Activated naive CD4-positive, alpha-beta T cell treated with anti-CD3 and anti-CD28 coated beads for 36 hours (primary cell): ENCODE results near the gene CDK15. TPM values are rescaled to one million over a fixed set of nuclear protein-coding genes. Genes with fewer than 3 reads are reported as not detected.

Experiments used
- CTCF ChIA-PET: fragments of 350-600 bp; sonication (Branson Sonifier 250); formaldehyde crosslinking; loops from one replicate; lab custom pipeline; 2021; ENCODE audit warnings: antibody characterized with exemption; lab: Charles Lee
- DNase-seq: peaks from one replicate; pipeline ENCODE4 v3.0.0-alpha.2; 2020
- H3K27ac Mint-ChIP-seq: one replicate; pipeline ENCODE4 v1.8.0; 2021; ENCODE audit warnings: mild to moderate bottlenecking, mixed read lengths
- H3K27me3 Mint-ChIP-seq: one replicate; pipeline ENCODE4 v1.8.0; 2021; ENCODE audit warnings: low read depth, mixed read lengths
- H3K36me3 Mint-ChIP-seq: one replicate; pipeline ENCODE4 v1.8.0; 2021; ENCODE audit warnings: low read depth, mixed read lengths
- H3K4me1 Mint-ChIP-seq: one replicate; pipeline ENCODE4 v1.8.0; 2021; ENCODE audit warnings: low read depth, mixed read lengths
- H3K4me3 Mint-ChIP-seq: one replicate; pipeline ENCODE4 v1.8.0; 2021; ENCODE audit warnings: mild to moderate bottlenecking, moderate library complexity, mixed read lengths
- H3K9me3 Mint-ChIP-seq: one replicate; pipeline ENCODE4 v1.8.0; 2021; ENCODE audit warnings: mixed read lengths
- intact Hi-C: fragments of 100-400 bp; cut with micrococcal nuclease; formaldehyde crosslinking; loops from one replicate; pipeline ENCODE4 v1.15.1; 2023
- total RNA-seq, 2 experiments: library from RNA; stranded (reverse); gene quantifications; one replicate each; pipeline ENCODE4 v1.2.3, GENCODE V29; 2021

The CDK15 gene
- total RNA-seq, 2 experiments from 2014 or later: not detected

DNA sequence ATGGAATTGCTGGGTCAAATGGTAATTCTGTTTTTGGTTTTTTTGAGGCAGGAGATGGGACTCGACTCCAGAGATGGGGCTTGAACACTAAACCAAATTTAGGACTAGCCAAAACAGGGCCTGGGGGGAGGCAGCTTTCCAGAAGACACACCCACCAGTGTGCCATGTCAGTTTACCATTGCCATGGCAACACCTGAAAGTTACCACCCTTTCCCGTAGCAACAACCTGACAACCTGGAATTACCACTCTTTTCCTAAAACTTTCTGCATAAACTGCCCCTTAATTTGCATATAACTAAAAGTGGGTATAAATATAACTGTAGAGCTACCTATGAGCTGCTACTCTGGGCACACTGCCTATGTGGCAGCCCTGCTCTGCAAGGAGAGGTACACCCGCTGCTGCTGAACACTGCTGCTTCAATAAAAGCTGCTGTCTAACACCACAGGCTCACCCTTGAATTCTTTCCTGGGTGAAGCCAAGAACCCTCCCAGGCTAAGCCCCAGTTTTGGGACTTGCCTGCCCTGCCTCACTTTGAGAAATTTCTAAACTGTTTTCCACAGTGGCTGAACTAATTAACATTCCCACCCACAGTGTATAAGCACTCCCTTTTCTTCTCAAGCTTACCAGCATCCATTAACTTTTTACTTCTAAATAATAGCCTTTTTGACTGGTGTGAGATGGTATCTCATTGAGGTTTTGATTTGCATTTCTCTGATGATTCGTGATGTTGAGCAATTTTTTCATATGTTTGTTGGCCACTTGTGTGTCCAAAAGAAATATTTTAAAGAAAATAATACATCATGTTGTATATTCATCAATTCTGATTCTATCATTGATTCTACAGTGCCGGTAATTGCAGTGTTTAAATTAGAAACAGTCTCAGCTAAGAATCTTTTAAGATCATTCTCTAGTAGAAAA is 10.6 kb downstream of the CDK15 start:
- Mint-ChIP-seq H3K4me3 (no peak overlapping the region), H3K27me3 (peaks cover 3% of the 10 kb centered on the region), H3K9me3 (no peaks in the 10 kb centered on the region), H3K36me3 (no peaks in the 10 kb centered on the region), H3K4me1 (no peaks in the 10 kb centered on the region), H3K27ac (no peak overlapping the region)
- intact Hi-C loops: no loop called here
- CTCF ChIA-PET: interaction anchor here (0.6 kb wide), 1 partner anchor 356 kb away, joined by 3 read pairs; no protein-coding TSS in a partner anchor
- no peak for DNase-seq

GRCh38 chr2:201820383-201821007 is 14.2 kb downstream of the CDK15 start:
- Mint-ChIP-seq H3K4me1 (no peaks in the 10 kb centered on the region), H3K9me3 (no peaks in the 10 kb centered on the region), H3K27me3 (no peaks in the 10 kb centered on the region), H3K27ac (no peak overlapping the region), H3K36me3 (no peaks in the 10 kb centered on the region), H3K4me3 (no peak overlapping the region)
- CTCF ChIA-PET: no interaction called here
- no peak for DNase-seq
- intact Hi-C loops: no loop called here

DNA sequence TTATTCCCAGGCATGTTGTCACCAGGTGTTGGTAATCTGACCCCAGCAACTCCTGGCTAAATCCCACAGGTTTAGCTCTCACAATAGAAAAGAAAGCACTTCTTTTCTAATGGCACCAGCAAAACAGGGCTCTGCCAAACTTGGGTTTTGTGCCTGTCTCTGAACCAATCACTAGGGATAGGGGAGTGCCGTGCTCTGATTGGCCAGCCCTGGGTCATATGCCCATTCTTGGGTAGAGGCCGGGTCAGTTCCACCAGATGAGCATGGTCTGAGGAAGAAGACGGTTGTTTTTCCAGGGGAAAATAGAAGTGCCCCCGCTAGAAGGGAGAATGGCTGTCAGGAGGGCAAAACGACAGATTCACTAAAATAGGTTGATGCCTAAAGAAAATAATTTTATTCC is 14.7 kb downstream of the CDK15 start:
- Mint-ChIP-seq H3K4me3 (no peak overlapping the region), H3K27me3 (no peaks in the 10 kb centered on the region), H3K36me3 (no peaks in the 10 kb centered on the region), H3K9me3 (no peaks in the 10 kb centered on the region), H3K4me1 (no peaks in the 10 kb centered on the region), H3K27ac (no peak overlapping the region)
- CTCF ChIA-PET: interaction anchor here (0.6 kb wide), 1 partner anchor 12 kb away, joined by 3 read pairs; no protein-coding TSS in a partner anchor
- DNase-seq: no peak
- intact Hi-C loops: no loop called here

DNA sequence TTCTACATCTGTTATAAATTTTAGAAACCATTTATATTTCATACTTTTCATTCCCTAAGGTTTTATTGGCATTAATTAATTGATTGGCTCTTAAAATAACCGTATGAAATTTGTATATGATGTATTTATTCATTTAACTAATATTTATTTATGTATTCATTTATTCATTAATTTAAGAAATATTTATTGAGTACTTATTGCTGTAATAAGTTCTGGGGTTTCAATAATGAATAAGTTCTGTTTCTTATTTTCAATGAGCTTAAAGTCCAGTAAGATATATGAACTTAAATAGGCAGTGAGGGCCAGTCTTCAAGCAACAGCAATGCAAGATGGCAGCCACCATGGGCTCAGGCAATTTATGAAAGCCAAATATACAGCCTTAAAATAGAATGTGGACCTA is 17.9 kb downstream of the CDK15 start:
- Mint-ChIP-seq H3K27me3 (no peaks in the 10 kb centered on the region), H3K4me1 (no peaks in the 10 kb centered on the region), H3K9me3 (no peaks in the 10 kb centered on the region), H3K36me3 (no peaks in the 10 kb centered on the region), H3K27ac (no peak overlapping the region), H3K4me3 (no peak overlapping the region)
- no peak for DNase-seq
- CTCF ChIA-PET: no interaction called here
- intact Hi-C loops: no loop called here

DNA sequence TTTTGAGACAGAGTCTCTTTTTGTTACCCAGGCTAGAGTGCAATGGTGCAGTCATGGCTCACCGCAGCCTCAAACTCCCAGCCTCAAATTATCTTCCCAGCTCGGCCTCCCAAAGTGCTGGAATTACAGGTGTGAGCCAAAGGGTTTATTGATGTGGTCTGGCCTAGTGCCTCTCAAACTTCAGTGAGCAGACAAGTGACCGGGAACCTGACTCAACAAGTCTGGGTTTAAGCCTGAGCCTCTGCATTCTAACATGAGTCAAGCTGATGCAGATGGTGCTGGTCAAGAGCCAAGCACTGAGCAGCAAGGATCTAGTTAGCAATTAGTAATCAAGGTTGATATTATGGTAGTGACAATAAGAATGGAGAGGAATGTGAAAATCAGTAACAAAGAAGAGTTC is 21.3 kb downstream of the CDK15 start:
- Mint-ChIP-seq H3K27me3 (no peaks in the 10 kb centered on the region), H3K27ac (no peak overlapping the region), H3K36me3 (no peaks in the 10 kb centered on the region), H3K9me3 (no peaks in the 10 kb centered on the region), H3K4me3 (no peak overlapping the region), H3K4me1 (no peaks in the 10 kb centered on the region)
- CTCF ChIA-PET: no interaction called here
- intact Hi-C loops: no loop called here
- no peak for DNase-seq

- Mint-ChIP-seq H3K9me3 (no peaks in the 10 kb centered on the region), H3K27ac (no peak overlapping the region), H3K36me3 (no peaks in the 10 kb centered on the region), H3K27me3 (no peaks in the 10 kb centered on the region), H3K4me1 (no peaks in the 10 kb centered on the region), H3K4me3 (no peak overlapping the region)
- CTCF ChIA-PET: no interaction called here
- intact Hi-C loops: no loop called here
- DNase-seq: no peak
Measured at GRCh38 chr2:201828220-201828619, 21.9 kb downstream of the CDK15 start.

DNA sequence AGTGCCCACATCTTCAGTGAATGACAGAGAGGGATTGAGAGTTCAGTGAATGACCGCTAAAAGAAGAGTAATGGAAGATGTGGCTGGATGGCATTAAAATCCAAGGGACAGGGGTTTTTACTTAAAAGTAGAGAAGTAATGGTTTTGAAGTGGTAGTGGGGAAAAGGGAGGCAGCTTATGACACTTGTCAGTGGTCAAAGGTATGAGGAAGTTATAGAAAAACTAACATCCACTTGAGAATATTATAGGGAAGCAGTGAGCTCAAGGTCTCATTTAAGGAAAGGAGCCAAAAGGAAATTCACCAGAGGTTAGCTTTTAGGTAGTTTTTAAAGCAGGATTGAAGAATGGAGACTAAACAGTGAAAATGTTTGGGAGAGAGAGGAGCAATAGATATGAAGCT is 24.3 kb downstream of the CDK15 start:
- Mint-ChIP-seq H3K27ac (no peak overlapping the region), H3K9me3 (no peaks in the 10 kb centered on the region), H3K4me1 (no peaks in the 10 kb centered on the region), H3K36me3 (no peaks in the 10 kb centered on the region), H3K4me3 (no peak overlapping the region), H3K27me3 (no peaks in the 10 kb centered on the region)
- intact Hi-C loops: no loop called here
- DNase-seq: no peak
- CTCF ChIA-PET: interaction anchor here (0.5 kb wide), 1 partner anchor 420 kb away, joined by 3 read pairs; no protein-coding TSS in a partner anchor

- no peak overlapping the region for H3K27ac Mint-ChIP-seq
- no peaks in the 10 kb centered on the region for H3K36me3 Mint-ChIP-seq
- H3K4me1 Mint-ChIP-seq: no peaks in the 10 kb centered on the region
- CTCF ChIA-PET: no interaction called here
- intact Hi-C loops: no loop called here
- no peaks in the 10 kb centered on the region for H3K27me3 Mint-ChIP-seq
- no peak overlapping the region for H3K4me3 Mint-ChIP-seq
- DNase-seq: no peak
- H3K9me3 Mint-ChIP-seq: no peaks in the 10 kb centered on the region
Measured at GRCh38 chr2:201831469-201831868, 25.1 kb downstream of the CDK15 start.

DNA sequence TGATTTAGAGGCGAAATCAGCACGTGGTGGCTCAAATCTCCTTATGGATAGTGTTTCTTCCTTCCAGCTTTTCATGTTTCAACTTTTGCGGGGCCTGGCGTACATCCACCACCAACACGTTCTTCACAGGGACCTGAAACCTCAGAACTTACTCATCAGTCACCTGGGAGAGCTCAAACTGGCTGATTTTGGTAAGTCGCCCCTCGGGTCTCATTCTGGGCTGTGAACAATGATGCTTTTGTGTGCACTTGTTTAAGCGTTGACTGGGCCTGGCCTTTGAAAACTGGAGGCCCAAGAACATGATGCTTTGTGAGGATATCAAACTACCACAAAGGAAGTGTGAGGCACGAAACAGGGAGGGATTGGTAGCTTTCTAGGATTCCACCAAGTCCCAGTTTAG is 27.4 kb downstream of the CDK15 start:
- Mint-ChIP-seq H3K4me1 (no peaks in the 10 kb centered on the region), H3K27me3 (no peaks in the 10 kb centered on the region), H3K4me3 (no peak overlapping the region), H3K27ac (no peak overlapping the region), H3K9me3 (no peaks in the 10 kb centered on the region), H3K36me3 (no peaks in the 10 kb centered on the region)
- no peak for DNase-seq
- CTCF ChIA-PET: interaction anchor here (0.7 kb wide), 1 partner anchor 13 kb away, joined by 3 read pairs; no protein-coding TSS in a partner anchor
- intact Hi-C loops: no loop called here

GRCh38 chr2:201835066-201835465 is 28.7 kb downstream of the CDK15 start:
- no peak for DNase-seq
- Mint-ChIP-seq H3K27me3 (no peaks in the 10 kb centered on the region), H3K4me3 (no peak overlapping the region), H3K36me3 (no peaks in the 10 kb centered on the region), H3K4me1 (no peaks in the 10 kb centered on the region), H3K9me3 (no peaks in the 10 kb centered on the region), H3K27ac (no peak overlapping the region)
- CTCF ChIA-PET: no interaction called here
- intact Hi-C loops: no loop called here

GRCh38 chr2:201837391-201837790 is 31.1 kb downstream of the CDK15 start:
- peaks cover 4% of the 10 kb centered on the region for H3K36me3 Mint-ChIP-seq
- no peak overlapping the region for H3K27ac Mint-ChIP-seq
- H3K4me1 Mint-ChIP-seq: no peaks in the 10 kb centered on the region
- peaks cover 6% of the 10 kb centered on the region for H3K9me3 Mint-ChIP-seq
- H3K4me3 Mint-ChIP-seq: no peak overlapping the region
- no peaks in the 10 kb centered on the region for H3K27me3 Mint-ChIP-seq
- intact Hi-C loops: no loop called here
- CTCF ChIA-PET: no interaction called here
- no peak for DNase-seq

- CTCF ChIA-PET: interaction anchor here (0.6 to 0.7 kb wide), 2 partner anchors 16 to 335 kb away, joined by 3 read pairs; no protein-coding TSS in a partner anchor
Measured at GRCh38 chr2:201837824-201838431, 31.6 kb downstream of the CDK15 start.

More at GRCh38 chr2:201837824-201838431, 31.6 kb downstream of the CDK15 start:
- no peak overlapping the region for H3K4me3 Mint-ChIP-seq
- intact Hi-C loops: no loop called here
- H3K9me3 Mint-ChIP-seq: peaks cover 6% of the 10 kb centered on the region
- H3K36me3 Mint-ChIP-seq: peaks cover 4% of the 10 kb centered on the region
- no peak overlapping the region for H3K27ac Mint-ChIP-seq
- no peaks in the 10 kb centered on the region for H3K27me3 Mint-ChIP-seq
- peak; percentile 12 for DNase-seq
- H3K4me1 Mint-ChIP-seq: no peaks in the 10 kb centered on the region
